GM12873 (cell line): Measurements from ENCODE around the gene MLPH.

ENCODE experiments used
- TF ChIP-seq, protein P1 (sequence below): IDR thresholded peaks from 2 replicates; pipeline ENCODE4 v1.5.1; 2012; ENCODE audit warnings: low read depth, mild to moderate bottlenecking, moderate library complexity, low read length, control low read depth; ENCODE audit not compliant: insufficient read depth; ENCODE audit errors: missing control alignments

The MLPH gene

DNA sequence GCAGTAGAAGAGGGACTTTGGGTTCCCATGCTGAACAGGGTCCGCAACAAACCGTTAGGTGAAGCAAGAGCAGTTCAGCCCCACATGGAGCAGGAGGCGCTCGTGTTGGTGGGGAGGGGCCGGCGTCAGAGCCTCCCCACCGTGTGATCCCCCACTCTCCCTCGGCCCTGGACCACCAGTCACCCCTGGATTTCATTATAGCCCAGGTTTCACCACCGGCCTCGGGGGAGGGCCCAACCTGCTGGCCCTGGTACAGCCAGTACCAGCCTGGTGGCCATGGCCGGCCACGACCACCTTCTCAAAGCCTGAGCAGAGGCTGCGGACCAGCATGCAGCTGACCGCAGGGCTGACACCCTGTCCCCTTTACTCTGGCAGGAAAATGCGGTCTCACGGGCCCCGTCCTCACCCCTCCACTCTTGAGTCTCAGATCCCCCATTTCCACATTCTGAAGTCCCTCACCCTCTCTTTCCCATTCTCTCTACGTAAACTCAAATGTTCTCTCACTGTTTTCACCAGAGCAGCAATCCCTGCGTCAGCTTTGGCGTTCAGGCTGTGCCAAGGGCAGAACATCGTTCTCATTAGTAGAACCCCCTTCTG is 8.6 kb downstream of the MLPH start:
- TF ChIP-seq, protein P1, sequence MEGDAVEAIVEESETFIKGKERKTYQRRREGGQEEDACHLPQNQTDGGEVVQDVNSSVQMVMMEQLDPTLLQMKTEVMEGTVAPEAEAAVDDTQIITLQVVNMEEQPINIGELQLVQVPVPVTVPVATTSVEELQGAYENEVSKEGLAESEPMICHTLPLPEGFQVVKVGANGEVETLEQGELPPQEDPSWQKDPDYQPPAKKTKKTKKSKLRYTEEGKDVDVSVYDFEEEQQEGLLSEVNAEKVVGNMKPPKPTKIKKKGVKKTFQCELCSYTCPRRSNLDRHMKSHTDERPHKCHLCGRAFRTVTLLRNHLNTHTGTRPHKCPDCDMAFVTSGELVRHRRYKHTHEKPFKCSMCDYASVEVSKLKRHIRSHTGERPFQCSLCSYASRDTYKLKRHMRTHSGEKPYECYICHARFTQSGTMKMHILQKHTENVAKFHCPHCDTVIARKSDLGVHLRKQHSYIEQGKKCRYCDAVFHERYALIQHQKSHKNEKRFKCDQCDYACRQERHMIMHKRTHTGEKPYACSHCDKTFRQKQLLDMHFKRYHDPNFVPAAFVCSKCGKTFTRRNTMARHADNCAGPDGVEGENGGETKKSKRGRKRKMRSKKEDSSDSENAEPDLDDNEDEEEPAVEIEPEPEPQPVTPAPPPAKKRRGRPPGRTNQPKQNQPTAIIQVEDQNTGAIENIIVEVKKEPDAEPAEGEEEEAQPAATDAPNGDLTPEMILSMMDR, result no peak

DNA sequence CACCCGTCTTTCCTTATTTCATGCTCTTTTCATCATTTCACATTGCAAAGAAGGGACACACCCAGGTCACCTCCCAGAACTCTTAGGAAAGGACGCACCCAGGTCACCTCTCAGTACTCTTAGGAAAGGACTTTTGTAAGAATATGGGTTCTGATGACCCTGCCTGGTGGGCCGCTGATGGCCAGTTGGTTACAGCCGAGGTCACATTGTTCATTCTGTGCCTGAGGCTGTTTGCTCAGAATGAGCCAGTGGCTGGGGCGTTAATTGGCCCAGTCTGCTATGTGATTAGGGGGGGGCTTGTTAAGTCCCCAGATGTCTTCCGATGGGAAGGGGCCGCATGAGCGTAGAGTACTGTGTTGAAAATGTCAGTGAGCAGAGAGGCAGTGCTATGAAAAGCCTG is 9.4 kb downstream of the MLPH start:
- TF ChIP-seq, protein P1, result no peak

DNA sequence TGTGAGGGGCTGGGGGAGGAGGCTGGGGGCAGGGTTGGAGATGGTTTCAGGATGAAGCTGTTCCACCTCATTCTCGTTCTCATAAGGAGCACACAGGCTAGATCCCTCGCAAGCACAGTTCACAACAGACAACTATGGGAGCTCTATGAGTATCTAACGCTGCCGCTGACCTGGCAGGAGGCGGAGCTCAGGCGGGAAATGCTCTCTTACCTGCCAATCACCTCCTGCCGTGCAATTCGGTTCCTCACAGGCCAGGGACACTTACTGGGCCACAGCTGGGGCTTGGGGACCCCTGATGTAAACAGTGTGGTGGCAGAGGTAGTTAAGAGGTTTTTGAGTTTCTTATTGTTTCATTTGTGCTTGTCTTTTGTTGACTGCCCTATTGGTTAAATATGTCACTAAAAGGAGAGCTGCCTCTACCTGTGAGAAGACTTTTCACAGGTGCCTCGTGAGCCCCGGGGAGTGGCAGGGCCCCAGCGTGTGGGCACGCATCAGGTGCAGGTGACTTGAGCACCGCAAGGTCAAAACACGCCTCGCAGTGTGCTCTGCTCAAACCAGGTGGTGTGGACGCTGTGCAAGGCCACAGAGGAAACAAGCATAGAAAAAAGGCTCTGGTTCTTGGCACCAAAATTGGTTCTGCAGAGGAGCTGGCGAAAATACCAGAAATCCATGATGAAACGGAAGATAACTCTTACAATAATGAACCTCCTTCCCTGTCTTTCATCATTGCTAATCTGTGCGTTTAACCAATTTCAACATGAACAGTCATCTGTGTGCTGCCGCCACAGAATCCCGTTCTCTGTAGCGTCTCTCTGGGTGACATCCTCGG is 10.2 kb downstream of the MLPH start:
- TF ChIP-seq, protein P1, result no peak

DNA sequence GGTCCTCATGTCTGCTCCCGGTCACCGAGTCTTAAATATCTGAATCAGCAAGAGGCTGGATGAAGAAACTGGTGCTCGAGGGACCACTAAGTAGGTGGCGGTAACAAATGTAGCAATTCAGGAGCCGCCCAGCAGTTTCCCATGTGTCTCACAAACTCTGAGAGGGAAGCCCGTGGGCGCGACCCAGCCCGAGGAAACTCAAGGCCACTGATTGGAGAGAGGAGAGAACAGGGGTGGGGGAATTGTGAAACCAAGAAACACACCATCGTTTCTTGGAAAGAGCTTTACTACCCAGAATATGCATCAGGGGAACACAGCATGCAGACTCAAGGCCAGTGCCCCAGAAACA is 10.8 kb downstream of the MLPH start:
- TF ChIP-seq, protein P1, result no peak

DNA sequence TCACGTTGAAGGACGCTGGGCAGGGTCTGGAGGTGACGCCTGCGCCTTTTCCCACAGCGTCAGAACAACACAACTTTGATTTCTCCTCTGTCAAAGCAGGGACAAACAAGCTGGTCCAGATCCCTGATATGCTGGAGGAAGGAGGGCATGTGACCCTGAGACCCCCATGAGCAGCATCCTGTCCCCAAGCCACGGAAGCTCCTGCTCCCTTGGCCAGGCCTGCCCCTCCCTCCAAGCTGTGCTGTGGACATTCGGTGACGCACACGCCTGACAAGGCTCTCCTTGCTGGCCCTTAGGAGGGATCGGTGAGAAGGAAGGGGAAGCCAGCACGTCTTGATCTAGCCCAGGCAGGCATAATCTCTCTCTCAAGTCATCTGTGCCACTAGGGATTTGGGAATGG is 11.3 kb downstream of the MLPH start:
- TF ChIP-seq, protein P1, result no peak

DNA sequence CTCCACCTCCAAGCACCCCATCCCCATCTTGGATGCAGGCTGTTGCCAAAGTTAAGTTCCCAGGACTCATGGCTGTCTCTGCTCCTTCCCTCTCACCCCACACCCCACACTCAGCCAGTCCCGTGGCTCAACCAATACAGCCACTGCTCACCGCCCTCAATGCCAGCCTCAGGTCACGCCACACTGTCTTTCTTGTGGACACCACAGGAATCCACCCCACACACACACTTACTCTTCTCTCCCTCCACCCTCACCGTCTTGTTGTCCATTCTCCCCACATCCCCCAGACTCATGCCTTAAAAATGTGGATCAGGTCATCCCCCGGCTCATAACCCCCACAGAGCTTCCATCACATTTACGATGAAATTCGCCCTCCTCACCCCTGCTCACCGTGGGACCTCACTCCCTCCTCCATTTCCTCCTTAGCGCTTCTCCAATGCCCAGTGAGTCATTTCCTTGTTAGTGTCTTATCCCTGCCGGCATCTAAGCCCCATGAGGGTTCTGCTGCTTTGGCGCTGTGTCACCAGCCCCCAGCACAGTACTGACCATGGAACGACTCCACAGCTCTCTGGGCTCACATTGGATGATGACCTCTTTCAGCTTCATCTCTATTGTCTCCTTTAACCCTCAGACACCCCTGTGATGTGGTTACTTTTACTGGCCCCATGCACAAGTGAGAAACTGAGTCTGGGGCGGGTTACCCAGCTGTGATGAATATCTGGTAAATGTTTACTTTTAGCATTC is 13.8 kb downstream of the MLPH start:
- TF ChIP-seq, protein P1, result no peak

DNA sequence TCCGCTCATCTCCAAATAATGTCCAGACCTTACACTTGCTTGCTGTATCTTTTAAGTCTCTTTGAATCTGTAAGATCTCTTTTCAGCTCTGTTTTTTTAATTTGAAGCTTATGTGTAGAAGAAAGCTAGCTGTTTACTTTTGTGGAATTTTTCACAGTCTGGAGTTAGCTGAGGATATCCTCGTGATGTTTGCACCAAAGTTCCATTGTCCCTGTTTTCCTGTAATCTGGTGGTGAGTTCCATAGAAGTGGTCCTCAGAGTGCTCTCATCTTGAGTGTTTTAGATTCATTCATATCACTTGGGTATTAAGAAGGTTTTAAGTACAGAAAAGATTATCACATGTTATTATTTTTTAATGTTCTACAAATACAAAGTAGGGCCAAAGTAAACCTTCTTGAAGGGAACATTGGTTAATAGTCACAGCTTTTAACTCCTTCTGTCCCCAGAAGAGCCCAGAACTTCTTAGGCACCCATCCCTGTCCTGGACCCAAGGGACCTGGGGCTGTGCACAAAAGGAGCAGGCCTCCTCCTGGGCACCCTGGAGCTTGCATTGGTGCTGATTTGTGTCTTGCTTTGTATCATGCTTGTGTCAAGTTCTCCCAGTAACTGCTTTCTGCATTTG is 15.0 kb downstream of the MLPH start:
- TF ChIP-seq, protein P1, result no peak
